ENCODE measurements around the gene SPATA25. TPM values are rescaled to one million over a fixed set of nuclear protein-coding genes. Genes with fewer than 3 reads are reported as not detected.

The SPATA25 gene
- total RNA-seq, 1 experiment from 2014 or later, result 0.40 TPM

GRCh38 chr20:45905505-45906079, 18.2 kb upstream of the SPATA25 start:
- Histone ChIP-seq H2AFZ (ENCODE audit: low read length) (no peak overlapping the region), H3K9ac (ENCODE audit: low read length) (peak overlapping the region; percentile 19; the same call in 1 of the 2 replicates), H3K9me3 (ENCODE audit: low read length) (no peaks in the 10 kb centered on the region), H3K4me3 (ENCODE audit: low read length) (no peak overlapping the region), H3F3A (ENCODE audit: low read length, unreplicated experiment) (peaks cover 4% of the 10 kb centered on the region), H3K4me1 (ENCODE audit: insufficient read depth, low read length) (peaks cover 17% of the 10 kb centered on the region), H3K27ac (ENCODE audit: low read length) (peak overlapping the region; percentile 73), H3K9me2 (replicated peaks; ENCODE audit: low read length) (no peaks in the 10 kb centered on the region), H3K36me3 (ENCODE audit: low read depth, low read length) (no peaks in the 10 kb centered on the region; the same call in 1 of the 2 replicates), H3K79me2 (ENCODE audit: low read length) (no peaks in the 10 kb centered on the region), H3K27me3 (ENCODE audit: low read length) (no peaks in the 10 kb centered on the region), H3K4me2 (ENCODE audit: low read length) (peak overlapping the region; percentile 47), H4K20me1 (ENCODE audit: low read length) (no peaks in the 10 kb centered on the region)
- DNase-seq, result peak; percentile 99
- peak; percentile 93 for ATAC-seq
- ChIA-PET CTCF (interaction anchor here (0.8 kb wide), 1 partner anchor 117 kb away, joined by 4 read pairs; no protein-coding TSS in a partner anchor), POLR2A (ENCODE audit: unreplicated experiment) (interaction anchor here (0.6 to 1.0 kb wide), 4 partner anchors 15 to 560 kb away, joined by 3 to 24 read pairs (median 4); no protein-coding TSS in a partner anchor)
- intact Hi-C loops (cut with micrococcal nuclease), result no loop called here
- BruUV-seq (replicated peaks), result no TSS peak
- TF ChIP-seq EZH2 (IDR thresholded peaks at IDR 0.05; ENCODE audit: low read length, unreplicated experiment), result no peak
- no peak for TF ChIP-seq CTCF (conservative IDR thresholded peaks at IDR 0.05; ENCODE audit: low read depth, low read length)
- TF ChIP-seq EZH2phosphoT487 (IDR thresholded peaks at IDR 0.05; ENCODE audit: borderline replicate concordance, low read length), result no peak

- H3K4me2 ChIP-seq (ENCODE audit: low read length), result peak overlapping the region; percentile 47
- no peak for TF ChIP-seq EZH2 (IDR thresholded peaks at IDR 0.05; ENCODE audit: low read length, unreplicated experiment)
- no peak for TF ChIP-seq EZH2phosphoT487 (IDR thresholded peaks at IDR 0.05; ENCODE audit: borderline replicate concordance, low read length)
- TF ChIP-seq CTCF (conservative IDR thresholded peaks at IDR 0.05; ENCODE audit: low read depth, low read length), result no peak
- CTCF ChIA-PET, result interaction anchor here (0.8 kb wide), 1 partner anchor 118 kb away, joined by 4 read pairs; no protein-coding TSS in a partner anchor
Observed at GRCh38 chr20:45904583-45905504, 17.4 kb upstream of the SPATA25 start.

More at GRCh38 chr20:45904583-45905504, 17.4 kb upstream of the SPATA25 start:
- Histone ChIP-seq H4K20me1 (ENCODE audit: low read length) (no peaks in the 10 kb centered on the region), H3F3A (ENCODE audit: low read length, unreplicated experiment) (peaks cover 4% of the 10 kb centered on the region), H3K9me2 (replicated peaks; ENCODE audit: low read length) (no peaks in the 10 kb centered on the region), H2AFZ (ENCODE audit: low read length) (no peak overlapping the region), H3K27me3 (ENCODE audit: low read length) (no peaks in the 10 kb centered on the region), H3K36me3 (ENCODE audit: low read depth, low read length) (no peaks in the 10 kb centered on the region; the same call in 1 of the 2 replicates), H3K4me3 (ENCODE audit: low read length) (no peak overlapping the region), H3K4me1 (ENCODE audit: insufficient read depth, low read length) (peaks cover 17% of the 10 kb centered on the region), H3K9me3 (ENCODE audit: low read length) (no peaks in the 10 kb centered on the region), H3K9ac (ENCODE audit: low read length) (peak overlapping the region; percentile 19; the same call in 1 of the 2 replicates), H3K79me2 (ENCODE audit: low read length) (no peaks in the 10 kb centered on the region), H3K27ac (ENCODE audit: low read length) (peak overlapping the region; percentile 73)
- ATAC-seq (peak; percentile 28), DNase-seq (peak; percentile 22)
- POLR2A ChIA-PET (ENCODE audit: unreplicated experiment), result interaction anchor here (0.6 to 1.0 kb wide), 5 partner anchors 13 to 559 kb away, joined by 3 to 24 read pairs (median 3); no protein-coding TSS in a partner anchor
- BruUV-seq (replicated peaks), result no TSS peak
- intact Hi-C loops (cut with micrococcal nuclease), result no loop called here
